ENCODE measurements around the gene CPEB3.
"Not testable (repeated sequence)": the region's sequence is repeated elsewhere in the genome, so short reads cannot be mapped to it uniquely, and the experiment has no call there.

The CPEB3 gene

DNA sequence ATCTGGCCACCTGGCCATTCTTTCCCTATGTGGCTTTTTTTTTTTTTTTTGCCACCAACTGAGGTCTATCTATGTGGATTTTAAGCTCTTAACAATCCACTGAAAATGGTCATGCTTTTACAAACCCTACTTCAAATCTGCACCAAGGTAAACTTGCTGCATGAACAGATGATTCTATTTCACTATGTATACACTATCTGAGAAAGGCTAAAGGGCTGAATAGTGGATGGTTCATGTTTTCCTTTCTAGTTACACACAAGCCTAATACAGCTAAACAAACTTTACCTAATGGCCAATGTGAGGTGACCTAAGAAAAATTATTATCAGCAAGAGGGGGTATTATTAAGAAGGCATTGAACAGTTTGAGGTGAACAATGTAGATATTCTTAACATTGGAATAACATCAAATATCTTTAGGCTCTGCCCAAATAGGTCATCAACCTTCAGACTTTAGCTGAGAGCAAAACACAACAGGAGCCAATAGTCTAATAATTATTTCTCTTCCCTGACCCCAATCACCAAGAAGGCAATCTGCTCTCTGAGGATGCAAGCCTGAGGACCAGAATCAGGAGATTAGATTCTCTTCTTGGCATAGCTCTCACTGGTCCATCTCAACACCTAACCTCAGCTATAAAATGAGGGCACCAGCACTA lies 160.1 kb downstream of the CPEB3 start:
- Histone ChIP-seq H3K36me3 (ENCODE audit: insufficient read depth, low read length) (no peaks in the 10 kb centered on the region), H3K4me1 (ENCODE audit: control insufficient read depth, insufficient read depth, low read length) (peaks cover 5% of the 10 kb centered on the region), H3K4me3 (ENCODE audit: low read length) (no peak overlapping the region), H3K4me2 (ENCODE audit: low read length) (no peak overlapping the region), H3K27me3 (ENCODE audit: control insufficient read depth, insufficient read depth, low read length) (no peaks in the 10 kb centered on the region), H3K9me3 (replicated peaks; ENCODE audit: low read length) (no peaks in the 10 kb centered on the region), H3K9ac (ENCODE audit: low read depth, low read length) (no peak overlapping the region)

DNA sequence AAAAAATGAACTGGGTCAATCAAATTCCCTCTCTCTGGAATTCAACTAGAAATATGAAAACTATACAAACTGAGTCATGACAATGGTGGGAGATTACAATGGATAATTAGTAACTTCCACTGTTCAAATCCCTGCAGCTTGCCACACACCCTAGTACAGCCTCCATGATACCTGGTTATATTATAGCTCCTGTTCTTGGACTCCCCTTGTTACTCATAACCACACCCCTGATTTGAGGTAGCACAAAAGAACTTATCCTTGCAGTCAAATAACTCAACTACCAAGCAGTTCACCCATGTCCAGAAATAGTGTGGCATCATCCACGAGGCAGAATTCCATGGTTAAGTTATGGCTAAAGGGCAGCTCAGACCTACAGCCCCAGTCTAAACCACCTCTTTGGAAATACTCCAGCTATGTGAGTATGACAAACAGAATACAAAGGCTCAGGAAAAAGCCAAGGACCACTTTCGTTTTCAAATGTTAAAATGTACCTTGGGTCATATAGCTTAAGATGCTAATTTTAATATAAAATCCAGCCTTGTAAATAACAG lies 164.7 kb downstream of the CPEB3 start:
- Histone ChIP-seq H3K9ac (ENCODE audit: low read depth, low read length) (no peak overlapping the region), H3K27me3 (ENCODE audit: control insufficient read depth, insufficient read depth, low read length) (no peaks in the 10 kb centered on the region), H3K4me3 (ENCODE audit: low read length) (no peak overlapping the region), H3K9me3 (replicated peaks; ENCODE audit: low read length) (no peaks in the 10 kb centered on the region), H3K4me2 (ENCODE audit: low read length) (no peak overlapping the region), H3K4me1 (ENCODE audit: control insufficient read depth, insufficient read depth, low read length) (peaks cover 22% of the 10 kb centered on the region), H3K36me3 (ENCODE audit: insufficient read depth, low read length) (no peaks in the 10 kb centered on the region)

DNA sequence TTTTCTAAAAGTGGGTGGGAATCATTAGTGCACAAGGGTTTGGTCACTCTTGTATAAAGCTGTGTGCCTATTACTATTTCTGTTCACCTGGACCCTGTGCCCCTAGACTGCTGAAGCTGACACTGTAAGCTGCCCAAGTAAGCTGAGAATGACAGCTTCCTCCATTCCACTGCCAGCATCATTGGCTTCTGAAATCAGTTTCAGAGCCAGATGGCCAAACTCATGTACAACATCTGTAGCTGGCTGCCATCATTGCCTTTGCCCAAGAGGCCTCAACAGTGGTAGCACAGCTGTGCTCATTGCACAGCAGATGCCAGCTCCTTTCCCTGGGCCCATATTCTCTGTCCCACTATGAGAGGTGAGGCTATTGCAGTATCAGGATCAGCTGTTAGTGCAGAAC lies 165.7 kb downstream of the CPEB3 start:
- Histone ChIP-seq H3K9ac (ENCODE audit: low read depth, low read length) (no peak overlapping the region), H3K27me3 (ENCODE audit: control insufficient read depth, insufficient read depth, low read length) (no peaks in the 10 kb centered on the region), H3K4me1 (ENCODE audit: control insufficient read depth, insufficient read depth, low read length) (peaks cover 22% of the 10 kb centered on the region), H3K9me3 (replicated peaks; ENCODE audit: low read length) (no peaks in the 10 kb centered on the region), H3K36me3 (ENCODE audit: insufficient read depth, low read length) (no peaks in the 10 kb centered on the region), H3K4me2 (ENCODE audit: low read length) (peak overlapping the region; percentile 55), H3K4me3 (ENCODE audit: low read length) (peak overlapping the region; percentile 27)

DNA sequence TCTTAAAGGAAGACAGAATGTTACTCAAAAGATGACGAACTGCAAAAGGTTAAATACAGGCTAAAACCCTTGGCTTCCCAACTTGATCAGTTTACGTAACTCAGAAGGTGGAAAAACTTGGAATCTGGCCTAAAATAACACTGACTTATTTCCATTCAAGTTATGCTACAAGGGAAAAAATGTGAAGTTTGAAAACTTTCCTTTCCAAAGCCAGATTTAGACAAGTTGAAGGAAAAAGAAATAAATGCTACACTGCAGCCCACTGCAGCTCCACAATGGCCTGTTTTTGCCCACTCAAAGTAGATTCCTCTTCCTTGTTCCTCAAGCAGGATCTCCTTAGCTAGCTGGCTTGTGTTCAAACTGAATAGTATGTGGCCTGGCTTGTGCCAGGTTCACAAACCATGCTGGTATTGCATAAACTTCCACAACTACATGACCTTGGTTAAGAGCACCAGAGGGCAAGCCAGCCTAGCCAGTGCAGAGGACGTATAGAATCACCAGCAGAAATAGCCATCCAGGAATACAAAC lies 166.2 kb downstream of the CPEB3 start:
- Histone ChIP-seq H3K4me1 (ENCODE audit: control insufficient read depth, insufficient read depth, low read length) (peaks cover 22% of the 10 kb centered on the region), H3K9me3 (replicated peaks; ENCODE audit: low read length) (no peaks in the 10 kb centered on the region), H3K4me2 (ENCODE audit: low read length) (peak overlapping the region; percentile 55), H3K9ac (ENCODE audit: low read depth, low read length) (no peak overlapping the region), H3K36me3 (ENCODE audit: insufficient read depth, low read length) (no peaks in the 10 kb centered on the region), H3K27me3 (ENCODE audit: control insufficient read depth, insufficient read depth, low read length) (no peaks in the 10 kb centered on the region), H3K4me3 (ENCODE audit: low read length) (peak overlapping the region; percentile 27)

DNA sequence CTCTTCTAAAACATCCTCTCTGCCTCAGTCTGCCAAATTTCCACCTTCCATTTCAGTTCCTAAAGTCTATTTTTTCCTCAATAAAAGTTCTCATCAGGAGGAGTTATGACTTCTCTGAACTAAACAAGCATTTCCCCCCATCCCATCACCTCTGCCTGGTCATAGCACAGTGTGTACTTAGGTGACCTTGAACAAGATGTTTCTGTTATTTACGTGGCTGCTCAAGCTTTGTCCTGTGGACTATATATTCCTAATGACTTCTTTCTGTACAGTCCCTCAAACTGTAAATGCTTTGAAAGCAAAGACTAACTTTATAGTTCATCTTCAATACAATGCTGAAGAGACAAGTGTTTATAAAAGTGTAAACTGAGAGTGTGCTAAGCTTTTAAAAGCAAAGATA lies 166.9 kb downstream of the CPEB3 start:
- no peak overlapping the region for H3K4me3 ChIP-seq (ENCODE audit: low read length)
- H3K4me2 ChIP-seq (ENCODE audit: low read length): peak overlapping the region; percentile 55
- H3K27me3 ChIP-seq (ENCODE audit: control insufficient read depth, insufficient read depth, low read length): no peaks in the 10 kb centered on the region
- H3K9me3 ChIP-seq (replicated peaks; ENCODE audit: low read length): no peaks in the 10 kb centered on the region
- H3K36me3 ChIP-seq (ENCODE audit: insufficient read depth, low read length): no peaks in the 10 kb centered on the region
- peaks cover 22% of the 10 kb centered on the region for H3K4me1 ChIP-seq (ENCODE audit: control insufficient read depth, insufficient read depth, low read length)
- no peak overlapping the region for H3K9ac ChIP-seq (ENCODE audit: low read depth, low read length)

DNA sequence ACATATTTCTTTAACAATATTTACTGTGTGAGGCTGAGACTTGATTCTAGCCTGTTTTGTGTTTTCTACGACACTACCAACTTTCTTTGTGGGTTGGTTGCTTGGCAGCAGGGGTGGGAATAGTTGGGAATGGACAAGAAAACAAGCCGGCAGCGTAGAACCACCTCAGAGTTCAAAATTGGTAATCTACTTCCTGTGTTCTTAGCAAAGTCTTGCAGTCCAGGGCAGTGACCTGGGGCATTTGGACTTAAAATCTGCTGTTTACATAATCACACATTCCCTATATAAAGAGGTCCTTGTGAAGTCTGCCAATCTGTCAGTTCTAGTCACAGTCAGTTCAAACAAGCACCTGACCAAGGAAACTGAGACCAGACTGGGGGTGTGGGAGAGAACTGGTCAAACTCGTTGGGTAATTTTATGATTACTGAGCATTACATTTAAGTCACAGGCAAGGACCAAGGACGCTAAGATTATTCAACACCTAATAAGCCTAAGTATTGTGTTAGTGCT lies 167.9 kb downstream of the CPEB3 start:
- Histone ChIP-seq H3K9me3 (replicated peaks; ENCODE audit: low read length) (no peaks in the 10 kb centered on the region), H3K9ac (ENCODE audit: low read depth, low read length) (no peak overlapping the region), H3K4me1 (ENCODE audit: control insufficient read depth, insufficient read depth, low read length) (peaks cover 22% of the 10 kb centered on the region), H3K27me3 (ENCODE audit: control insufficient read depth, insufficient read depth, low read length) (no peaks in the 10 kb centered on the region), H3K4me2 (ENCODE audit: low read length) (no peak overlapping the region), H3K36me3 (ENCODE audit: insufficient read depth, low read length) (no peaks in the 10 kb centered on the region), H3K4me3 (ENCODE audit: low read length) (no peak overlapping the region)

DNA sequence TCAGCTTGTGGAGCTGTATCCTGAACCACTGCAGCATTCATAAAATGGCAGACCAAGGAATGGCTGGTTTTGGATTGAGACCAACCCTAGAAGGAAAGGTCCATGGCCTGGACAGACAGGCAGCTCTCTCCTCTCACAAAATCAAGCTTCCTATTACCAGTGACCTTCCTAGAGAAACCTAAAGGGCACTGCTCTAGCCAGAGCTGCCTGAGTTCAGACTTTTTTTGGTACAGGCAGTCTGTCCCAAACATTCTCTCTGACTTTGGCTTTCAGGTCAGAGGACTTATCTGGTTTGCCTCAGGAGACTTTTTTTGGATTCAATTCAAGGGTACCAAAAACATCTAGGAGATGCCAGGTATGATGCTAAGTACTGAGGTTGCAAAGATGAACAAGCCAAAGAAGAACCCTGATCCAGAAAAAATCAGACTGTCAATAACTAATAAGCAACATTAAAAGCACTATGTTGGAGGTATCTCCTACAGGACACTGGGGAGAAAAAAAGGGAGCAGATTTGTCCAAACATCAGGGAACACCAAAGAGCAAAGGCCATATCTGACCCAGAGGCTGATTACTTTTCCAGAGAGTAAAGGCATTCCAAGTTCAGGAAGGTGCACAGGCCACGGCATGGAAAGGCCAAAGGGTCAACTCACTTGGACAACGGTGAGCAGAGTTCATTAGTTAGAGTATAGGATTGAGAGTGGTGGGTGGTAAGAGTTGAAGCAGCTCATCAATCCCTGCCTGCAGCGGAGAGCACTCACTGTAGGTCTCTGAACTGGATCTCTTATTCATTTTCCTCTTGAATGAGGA lies 169.0 kb downstream of the CPEB3 start:
- H3K9ac ChIP-seq (ENCODE audit: low read depth, low read length): no peak overlapping the region
- no peak overlapping the region for H3K4me3 ChIP-seq (ENCODE audit: low read length)
- H3K9me3 ChIP-seq (replicated peaks; ENCODE audit: low read length): no peaks in the 10 kb centered on the region
- no peaks in the 10 kb centered on the region for H3K36me3 ChIP-seq (ENCODE audit: insufficient read depth, low read length)
- H3K4me2 ChIP-seq (ENCODE audit: low read length): no peak overlapping the region
- H3K4me1 ChIP-seq (ENCODE audit: control insufficient read depth, insufficient read depth, low read length): peaks cover 22% of the 10 kb centered on the region
- H3K27me3 ChIP-seq (ENCODE audit: control insufficient read depth, insufficient read depth, low read length): no peaks in the 10 kb centered on the region

DNA sequence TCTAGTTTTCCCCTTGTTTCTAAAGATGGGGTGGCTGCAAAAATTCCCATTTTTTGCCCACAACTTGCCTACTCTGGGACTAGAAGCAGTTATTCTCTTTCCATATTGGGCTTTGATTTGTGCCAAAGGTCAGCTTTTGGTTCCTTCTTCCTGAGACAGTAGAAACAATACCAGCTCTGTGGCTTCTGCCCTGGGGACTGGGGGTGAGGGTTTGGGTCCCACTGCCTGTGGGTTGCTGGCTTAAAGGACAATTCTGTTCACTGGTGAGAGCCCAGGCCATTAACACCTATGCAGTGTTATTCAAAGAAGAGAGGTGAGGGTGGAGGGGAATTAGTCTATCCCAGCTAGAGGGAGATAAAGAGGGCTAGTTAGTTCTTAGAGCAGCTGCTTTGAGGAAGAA lies 171.5 kb downstream of the CPEB3 start:
- peaks cover 10% of the 10 kb centered on the region for H3K4me1 ChIP-seq (ENCODE audit: control insufficient read depth, insufficient read depth, low read length)
- H3K4me3 ChIP-seq (ENCODE audit: low read length): no peak overlapping the region
- no peaks in the 10 kb centered on the region for H3K27me3 ChIP-seq (ENCODE audit: control insufficient read depth, insufficient read depth, low read length)
- no peak overlapping the region for H3K9ac ChIP-seq (ENCODE audit: low read depth, low read length)
- no peaks in the 10 kb centered on the region for H3K9me3 ChIP-seq (replicated peaks; ENCODE audit: low read length)
- no peak overlapping the region for H3K4me2 ChIP-seq (ENCODE audit: low read length)
- H3K36me3 ChIP-seq (ENCODE audit: insufficient read depth, low read length): no peaks in the 10 kb centered on the region

DNA sequence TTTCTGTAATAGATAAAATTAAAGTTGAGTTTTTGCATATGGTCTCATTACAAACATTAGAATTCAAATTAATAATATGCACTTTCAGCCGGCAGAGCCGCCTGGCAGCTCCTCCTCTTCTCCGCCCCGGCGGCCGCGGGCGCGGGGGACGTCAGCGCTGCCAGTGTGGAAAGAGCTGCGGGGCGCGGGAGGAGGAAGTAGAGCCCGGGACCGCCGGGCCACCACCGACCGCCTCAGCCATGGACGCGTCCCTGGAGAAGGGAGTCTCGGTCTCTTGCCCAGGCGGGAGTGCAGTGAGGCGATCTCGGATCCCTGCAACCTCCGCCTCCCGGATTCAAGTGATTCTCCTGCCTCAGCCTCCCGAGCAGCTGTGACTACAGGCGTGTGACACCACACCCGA lies 176.0 kb downstream of the CPEB3 start:
- H3K36me3 ChIP-seq (ENCODE audit: insufficient read depth, low read length); H3K9me3 ChIP-seq (replicated peaks; ENCODE audit: low read length); H3K4me2 ChIP-seq (ENCODE audit: low read length); H3K9ac ChIP-seq (ENCODE audit: low read depth, low read length); H3K27me3 ChIP-seq (ENCODE audit: control insufficient read depth, insufficient read depth, low read length); H3K4me3 ChIP-seq (ENCODE audit: low read length): not testable (repeated sequence)
- peaks cover 19% of the 10 kb centered on the region for H3K4me1 ChIP-seq (ENCODE audit: control insufficient read depth, insufficient read depth, low read length)

DNA sequence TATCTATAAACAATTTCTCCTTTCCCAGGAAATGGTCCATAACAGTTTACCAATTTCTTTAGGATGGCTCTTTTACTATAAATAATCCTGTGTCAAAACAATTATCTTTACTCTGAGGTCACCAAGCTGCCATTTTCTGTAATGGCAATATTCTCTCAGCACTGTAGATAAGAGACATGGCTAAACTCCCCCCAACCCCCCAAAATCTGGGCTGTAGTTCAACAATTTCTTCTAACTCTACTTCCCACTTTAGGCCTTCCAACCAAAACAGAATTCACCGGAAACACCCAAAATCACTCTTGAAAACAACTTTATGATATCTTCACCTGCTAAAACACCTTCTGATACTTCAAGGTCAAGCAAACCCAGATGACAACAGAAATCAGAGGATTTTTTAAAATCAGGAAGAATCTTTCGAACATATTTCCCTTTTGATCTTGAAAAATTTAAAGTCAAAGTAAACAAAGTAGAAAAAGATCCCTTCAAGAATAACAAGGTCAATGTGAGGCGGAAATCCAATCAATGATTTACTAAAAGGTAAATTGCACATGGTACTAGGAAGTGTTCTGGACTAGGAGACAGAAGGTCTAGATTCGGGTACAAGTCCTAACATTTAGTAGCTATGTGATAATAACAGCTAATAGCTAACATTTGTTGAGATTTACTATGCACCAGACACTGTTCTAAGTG lies 176.8 kb downstream of the CPEB3 start:
- Histone ChIP-seq H3K9me3 (replicated peaks; ENCODE audit: low read length) (no peaks in the 10 kb centered on the region), H3K4me2 (ENCODE audit: low read length) (no peak overlapping the region), H3K27me3 (ENCODE audit: control insufficient read depth, insufficient read depth, low read length) (no peaks in the 10 kb centered on the region), H3K4me3 (ENCODE audit: low read length) (no peak overlapping the region), H3K4me1 (ENCODE audit: control insufficient read depth, insufficient read depth, low read length) (peaks cover 19% of the 10 kb centered on the region), H3K9ac (ENCODE audit: low read depth, low read length) (no peak overlapping the region), H3K36me3 (ENCODE audit: insufficient read depth, low read length) (no peaks in the 10 kb centered on the region)

DNA sequence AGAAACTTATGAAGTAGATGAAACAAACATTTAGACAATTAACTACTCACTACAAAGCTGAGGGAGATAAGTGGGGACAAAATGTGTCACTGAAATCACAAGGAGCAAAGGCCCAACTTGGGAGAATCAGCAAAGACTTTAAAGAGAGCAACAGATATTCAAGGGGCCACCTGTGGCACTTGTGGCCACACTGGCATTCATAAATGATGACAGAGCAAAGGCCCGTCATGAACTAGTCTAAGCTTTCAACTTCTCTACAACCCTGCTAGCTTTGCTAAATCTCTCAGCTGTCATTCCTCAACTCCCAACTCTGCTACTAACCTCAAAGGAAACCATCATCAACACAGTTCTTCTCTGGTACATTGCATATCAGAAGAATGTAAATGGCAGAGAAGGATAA lies 178.4 kb downstream of the CPEB3 start:
- Histone ChIP-seq H3K27me3 (ENCODE audit: control insufficient read depth, insufficient read depth, low read length) (no peaks in the 10 kb centered on the region), H3K9ac (ENCODE audit: low read depth, low read length) (no peak overlapping the region), H3K4me1 (ENCODE audit: control insufficient read depth, insufficient read depth, low read length) (peaks cover 19% of the 10 kb centered on the region), H3K4me3 (ENCODE audit: low read length) (no peak overlapping the region), H3K4me2 (ENCODE audit: low read length) (no peak overlapping the region), H3K9me3 (replicated peaks; ENCODE audit: low read length) (no peaks in the 10 kb centered on the region), H3K36me3 (ENCODE audit: insufficient read depth, low read length) (no peaks in the 10 kb centered on the region)

Data from skeletal muscle satellite cell (primary cell).